Measurements from ENCODE around the gene FMN1.

The FMN1 gene

DNA sequence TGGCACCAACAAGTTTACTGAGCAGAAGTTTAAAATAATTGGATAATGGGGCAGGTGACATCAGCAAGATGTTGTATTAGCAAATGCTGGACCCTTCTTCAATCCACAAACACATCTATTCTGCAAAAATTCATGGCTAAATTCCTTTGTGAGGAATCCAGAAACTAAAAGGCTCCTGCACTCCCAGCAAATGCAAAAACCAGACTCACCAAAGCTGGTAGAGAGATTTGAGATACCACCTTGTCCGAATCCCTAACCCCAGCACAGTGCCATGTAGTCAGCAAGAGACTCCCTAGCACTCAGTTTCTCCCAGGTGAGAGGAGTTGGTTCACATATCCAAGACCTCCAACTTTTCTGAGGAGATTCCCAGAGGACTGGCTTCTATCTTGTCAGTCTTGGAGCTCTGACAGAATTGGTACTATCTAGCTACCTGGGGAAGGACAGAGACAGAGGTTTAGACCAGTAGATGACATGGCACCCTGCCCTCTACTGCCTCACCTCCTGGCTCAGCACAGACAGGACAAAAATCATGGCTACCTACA lies 454.9 kb downstream of the FMN1 start:
- Histone ChIP-seq H4K20me1 (no peaks in the 10 kb centered on the region), H3K9ac (no peak overlapping the region), H3K36me3 (no peaks in the 10 kb centered on the region), H3K4me2 (no peak overlapping the region), H3K9me3 (peaks cover 19% of the 10 kb centered on the region), H3K27me3 (no peaks in the 10 kb centered on the region), H3K4me1 (no peaks in the 10 kb centered on the region), H3K27ac (no peak overlapping the region), H3K4me3 (no peak overlapping the region)
- no peak for TF ChIP-seq Cebpa-rat (IDR thresholded peaks at IDR 0.05)

DNA sequence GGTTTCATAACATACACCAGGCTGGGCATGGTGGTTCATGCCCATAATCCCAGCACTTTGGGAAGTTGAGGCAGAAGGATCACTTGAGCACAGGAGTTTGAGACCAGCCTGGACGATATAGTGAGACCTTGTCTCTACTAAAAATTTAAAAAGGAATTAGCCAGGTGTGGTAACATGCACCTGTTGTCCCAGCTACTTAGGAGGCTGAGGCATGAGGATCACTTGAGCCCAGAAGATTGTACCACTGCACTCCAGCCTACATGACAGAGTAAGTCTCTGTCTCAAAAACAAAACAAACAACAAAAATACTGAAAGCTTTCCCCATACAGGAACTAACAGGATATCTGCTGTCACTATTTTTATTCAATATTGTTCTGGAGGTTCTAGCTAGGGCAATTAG lies 455.8 kb downstream of the FMN1 start:
- Histone ChIP-seq H3K9ac (no peak overlapping the region), H3K4me2 (no peak overlapping the region), H3K27ac (no peak overlapping the region), H3K4me3 (no peak overlapping the region), H3K4me1 (no peaks in the 10 kb centered on the region), H3K9me3 (peaks cover 19% of the 10 kb centered on the region), H4K20me1 (no peaks in the 10 kb centered on the region), H3K27me3 (no peaks in the 10 kb centered on the region), H3K36me3 (no peaks in the 10 kb centered on the region)
- TF ChIP-seq Cebpa-rat (IDR thresholded peaks at IDR 0.05): no peak

DNA sequence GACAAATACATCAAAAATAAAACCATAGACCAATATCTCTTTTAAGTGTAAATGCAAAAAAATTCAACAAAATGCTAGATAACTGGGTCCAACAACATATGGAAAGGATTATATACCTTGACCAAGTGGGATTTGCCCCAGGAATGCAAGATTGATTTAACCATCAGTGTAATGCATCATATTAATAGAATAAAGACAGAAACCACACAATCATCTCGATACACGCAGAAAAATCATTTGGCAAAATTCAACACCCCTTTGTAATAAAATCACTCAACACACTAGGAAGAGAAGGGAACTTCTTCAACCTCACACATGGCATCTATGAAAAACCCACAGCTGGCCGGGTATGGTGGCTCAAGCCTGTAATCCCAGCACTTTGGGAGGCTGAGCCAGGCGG lies 457.2 kb downstream of the FMN1 start:
- Histone ChIP-seq H3K27me3 (no peaks in the 10 kb centered on the region), H3K9me3 (peaks cover 19% of the 10 kb centered on the region), H3K4me3 (no peak overlapping the region), H3K36me3 (no peaks in the 10 kb centered on the region), H4K20me1 (no peaks in the 10 kb centered on the region), H3K27ac (no peak overlapping the region), H3K4me1 (no peaks in the 10 kb centered on the region), H3K9ac (no peak overlapping the region), H3K4me2 (no peak overlapping the region)
- TF ChIP-seq Cebpa-rat (IDR thresholded peaks at IDR 0.05): no peak

DNA sequence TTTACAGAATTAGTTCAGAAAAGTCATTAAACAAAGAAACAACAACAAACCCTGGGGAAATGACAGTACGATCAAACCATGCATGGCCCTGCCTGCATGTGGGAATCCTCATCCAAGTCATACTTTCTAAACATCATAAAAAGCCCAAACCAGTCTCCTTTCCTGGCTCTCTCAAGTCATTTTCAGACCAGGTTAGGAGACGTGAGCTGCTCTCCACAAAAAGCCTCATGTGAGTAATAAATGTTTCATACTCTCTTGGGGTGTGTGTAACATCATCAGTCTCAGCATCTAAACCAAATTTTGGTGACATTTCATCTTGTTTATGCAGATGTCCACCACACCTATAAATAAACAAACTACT lies 457.8 kb downstream of the FMN1 start:
- H3K27ac ChIP-seq: no peak overlapping the region
- no peak overlapping the region for H3K4me3 ChIP-seq
- H3K36me3 ChIP-seq: no peaks in the 10 kb centered on the region
- H3K4me2 ChIP-seq: no peak overlapping the region
- H3K9ac ChIP-seq: no peak overlapping the region
- H3K9me3 ChIP-seq: peaks cover 19% of the 10 kb centered on the region
- H3K27me3 ChIP-seq: no peaks in the 10 kb centered on the region
- no peaks in the 10 kb centered on the region for H3K4me1 ChIP-seq
- TF ChIP-seq Cebpa-rat (IDR thresholded peaks at IDR 0.05): no peak
- no peaks in the 10 kb centered on the region for H4K20me1 ChIP-seq

DNA sequence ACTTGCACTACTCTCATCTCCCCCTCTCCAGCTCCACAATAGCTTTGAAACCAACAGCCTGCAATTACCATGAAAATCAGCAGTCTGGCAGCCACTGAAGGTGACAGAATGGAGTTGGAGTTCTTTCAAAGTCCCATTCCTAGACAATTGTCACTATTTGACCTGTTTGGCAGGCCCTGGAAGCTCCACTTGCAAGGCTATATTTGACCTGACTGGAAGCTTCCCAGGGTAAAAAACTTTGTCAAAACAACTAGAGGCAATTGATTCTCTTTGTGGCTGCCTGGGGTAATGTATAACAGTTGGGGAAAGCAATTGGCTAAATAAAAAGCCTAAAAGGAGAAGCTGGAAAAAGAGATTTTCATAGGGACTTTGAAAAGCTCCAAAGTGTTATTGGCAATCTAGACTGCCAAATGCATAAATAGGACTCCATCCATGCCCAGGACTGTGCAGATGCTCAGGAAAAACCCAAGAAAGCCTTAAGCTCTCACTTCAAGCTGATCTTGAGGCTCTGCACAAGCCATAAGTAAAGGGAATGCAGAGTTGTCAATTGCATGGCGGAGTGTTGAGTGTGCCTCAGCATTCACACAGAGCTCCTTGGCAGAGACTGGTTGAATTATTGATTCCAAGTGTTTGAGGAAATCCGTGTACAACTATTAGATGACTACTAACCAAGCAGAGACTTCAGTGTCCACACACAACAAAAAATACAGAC lies 458.4 kb downstream of the FMN1 start:
- H4K20me1 ChIP-seq: no peaks in the 10 kb centered on the region
- no peak overlapping the region for H3K9ac ChIP-seq
- H3K9me3 ChIP-seq: peaks cover 15% of the 10 kb centered on the region; the same call in 1 of the 2 replicates
- H3K36me3 ChIP-seq: no peaks in the 10 kb centered on the region
- no peak overlapping the region for H3K4me2 ChIP-seq
- H3K4me3 ChIP-seq: no peak overlapping the region
- no peak for TF ChIP-seq Cebpa-rat (IDR thresholded peaks at IDR 0.05)
- H3K27me3 ChIP-seq: no peaks in the 10 kb centered on the region
- no peak overlapping the region for H3K27ac ChIP-seq
- H3K4me1 ChIP-seq: no peaks in the 10 kb centered on the region

DNA sequence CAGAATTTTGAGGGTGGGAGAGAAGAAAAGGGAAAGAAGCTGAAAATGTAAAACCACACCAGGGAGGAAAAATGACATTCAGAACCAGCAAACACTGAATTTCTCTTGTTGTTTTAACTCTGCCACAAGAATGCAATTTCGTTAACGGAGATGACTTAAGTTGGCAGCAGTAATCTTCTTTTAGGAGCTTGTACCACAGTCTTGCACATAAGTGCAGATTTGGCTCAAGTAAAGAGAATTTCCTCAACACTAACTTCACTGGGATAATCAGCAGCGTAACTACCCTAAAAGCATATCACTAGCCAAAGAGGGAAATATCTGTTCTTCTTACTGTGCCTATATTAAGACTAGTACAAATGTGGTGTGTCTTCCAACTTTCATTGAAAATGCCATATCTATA lies 461.2 kb downstream of the FMN1 start:
- no peak overlapping the region for H3K27ac ChIP-seq
- no peaks in the 10 kb centered on the region for H3K27me3 ChIP-seq
- H3K4me3 ChIP-seq: no peak overlapping the region
- H3K36me3 ChIP-seq: no peaks in the 10 kb centered on the region
- peaks cover 5% of the 10 kb centered on the region; the same call in 1 of the 2 replicates for H3K9me3 ChIP-seq
- H3K9ac ChIP-seq: no peak overlapping the region
- no peaks in the 10 kb centered on the region for H4K20me1 ChIP-seq
- no peak for TF ChIP-seq Cebpa-rat (IDR thresholded peaks at IDR 0.05)
- no peaks in the 10 kb centered on the region for H3K4me1 ChIP-seq
- H3K4me2 ChIP-seq: no peak overlapping the region

DNA sequence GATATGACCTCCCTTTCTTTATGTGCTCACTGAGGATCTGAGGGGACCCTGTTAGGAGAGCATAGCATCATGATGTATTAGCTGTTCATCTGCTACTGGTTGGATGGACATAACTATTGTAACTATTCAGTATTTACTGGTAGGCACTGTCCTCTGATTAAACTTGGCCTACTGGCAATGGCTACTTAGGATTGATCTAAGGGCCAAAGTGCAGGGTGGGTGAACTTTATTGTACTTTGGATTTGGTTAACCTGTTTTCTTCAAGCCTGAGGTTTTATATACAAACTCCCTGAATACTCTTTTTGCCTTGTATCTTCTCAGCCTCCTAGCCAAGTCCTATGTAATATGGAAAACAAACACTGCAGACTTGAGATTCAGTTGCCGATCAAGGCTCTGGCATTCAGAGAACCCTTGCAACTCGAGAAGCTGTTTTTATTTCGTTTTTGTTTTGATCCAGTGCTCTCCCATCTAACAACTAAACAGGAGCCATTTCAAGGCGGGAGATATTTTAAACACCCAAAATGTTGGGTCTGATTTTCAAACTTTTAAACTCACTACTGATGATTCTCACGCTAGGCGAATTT lies 461.8 kb downstream of the FMN1 start:
- peaks cover 6% of the 10 kb centered on the region; the same call in 1 of the 2 replicates for H3K9me3 ChIP-seq
- H3K4me1 ChIP-seq: no peaks in the 10 kb centered on the region
- no peaks in the 10 kb centered on the region for H3K36me3 ChIP-seq
- H3K4me3 ChIP-seq: no peak overlapping the region
- no peak overlapping the region for H3K27ac ChIP-seq
- no peaks in the 10 kb centered on the region for H4K20me1 ChIP-seq
- no peak overlapping the region for H3K4me2 ChIP-seq
- no peaks in the 10 kb centered on the region for H3K27me3 ChIP-seq
- no peak for TF ChIP-seq Cebpa-rat (IDR thresholded peaks at IDR 0.05)
- no peak overlapping the region for H3K9ac ChIP-seq

DNA sequence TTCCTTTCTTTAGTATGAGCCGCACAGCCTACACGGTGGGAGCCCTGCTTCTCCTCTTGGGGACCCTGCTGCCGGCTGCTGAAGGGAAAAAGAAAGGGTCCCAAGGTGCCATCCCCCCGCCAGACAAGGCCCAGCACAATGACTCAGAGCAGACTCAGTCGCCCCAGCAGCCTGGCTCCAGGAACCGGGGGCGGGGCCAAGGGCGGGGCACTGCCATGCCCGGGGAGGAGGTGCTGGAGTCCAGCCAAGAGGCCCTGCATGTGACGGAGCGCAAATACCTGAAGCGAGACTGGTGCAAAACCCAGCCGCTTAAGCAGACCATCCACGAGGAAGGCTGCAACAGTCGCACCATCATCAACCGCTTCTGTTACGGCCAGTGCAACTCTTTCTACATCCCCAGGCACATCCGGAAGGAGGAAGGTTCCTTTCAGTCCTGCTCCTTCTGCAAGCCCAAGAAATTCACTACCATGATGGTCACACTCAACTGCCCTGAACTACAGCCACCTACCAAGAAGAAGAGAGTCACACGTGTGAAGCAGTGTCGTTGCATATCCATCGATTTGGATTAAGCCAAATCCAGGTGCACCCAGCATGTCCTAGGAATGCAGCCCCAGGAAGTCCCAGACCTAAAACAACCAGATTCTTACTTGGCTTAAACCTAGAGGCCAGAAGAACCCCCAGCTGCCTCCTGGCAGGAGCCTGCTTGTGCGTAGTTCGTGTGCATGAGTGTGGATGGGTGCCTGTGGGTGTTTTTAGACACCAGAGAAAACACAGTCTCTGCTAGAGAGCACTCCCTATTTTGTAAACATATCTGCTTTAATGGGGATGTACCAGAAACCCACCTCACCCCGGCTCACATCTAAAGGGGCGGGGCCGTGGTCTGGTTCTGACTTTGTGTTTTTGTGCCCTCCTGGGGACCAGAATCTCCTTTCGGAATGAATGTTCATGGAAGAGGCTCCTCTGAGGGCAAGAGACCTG lies 463.5 kb downstream of the FMN1 start:
- peaks cover 9% of the 10 kb centered on the region; the same call in 1 of the 2 replicates for H3K9me3 ChIP-seq
- no peak overlapping the region for H3K9ac ChIP-seq
- no peaks in the 10 kb centered on the region for H3K27me3 ChIP-seq
- TF ChIP-seq Cebpa-rat (IDR thresholded peaks at IDR 0.05): no peak
- H3K36me3 ChIP-seq: no peaks in the 10 kb centered on the region
- no peaks in the 10 kb centered on the region for H3K4me1 ChIP-seq
- no peak overlapping the region for H3K4me2 ChIP-seq
- no peak overlapping the region for H3K4me3 ChIP-seq
- H4K20me1 ChIP-seq: no peaks in the 10 kb centered on the region
- no peak overlapping the region for H3K27ac ChIP-seq

DNA sequence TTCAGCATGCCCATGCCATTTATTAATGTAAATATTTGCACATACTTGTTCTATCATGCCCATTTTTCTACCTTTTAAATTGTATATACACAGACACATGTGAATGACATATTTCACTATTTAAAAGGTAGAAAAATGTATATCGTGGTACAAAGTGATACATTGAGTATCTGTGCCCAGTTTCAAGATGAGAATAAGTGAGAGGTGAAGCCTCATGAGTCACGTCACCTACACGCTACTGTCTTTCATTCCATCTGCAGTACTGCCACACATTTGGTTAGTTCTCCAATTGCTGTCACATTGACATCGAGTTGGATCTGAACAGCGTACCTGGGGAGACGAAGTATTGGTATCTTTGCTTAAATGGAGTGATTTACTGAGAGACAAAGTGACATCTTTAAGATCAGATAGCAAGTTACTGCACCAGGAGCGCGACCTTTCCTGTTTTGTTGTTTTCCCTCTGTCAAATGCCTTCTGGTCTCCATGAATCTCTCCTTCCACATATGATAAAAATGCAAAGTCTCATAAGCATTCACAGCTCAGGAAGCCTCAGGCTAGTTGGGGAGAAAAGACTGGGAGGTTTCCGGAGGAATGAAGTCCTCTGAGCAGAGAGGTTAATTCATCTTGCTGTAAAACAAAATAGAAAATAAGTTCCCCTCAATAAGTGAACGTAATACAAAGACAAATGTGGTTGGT lies 464.7 kb downstream of the FMN1 start:
- Histone ChIP-seq H3K9ac (no peak overlapping the region), H3K4me2 (no peak overlapping the region), H3K36me3 (no peaks in the 10 kb centered on the region)

More for the DNA sequence above, 464.7 kb downstream of the FMN1 start:
- H3K27me3 ChIP-seq: no peaks in the 10 kb centered on the region
- no peak overlapping the region for H3K4me3 ChIP-seq
- H4K20me1 ChIP-seq: no peaks in the 10 kb centered on the region
- H3K27ac ChIP-seq: no peak overlapping the region
- peaks cover 10% of the 10 kb centered on the region; the same call in 1 of the 2 replicates for H3K9me3 ChIP-seq
- H3K4me1 ChIP-seq: no peaks in the 10 kb centered on the region
- no peak for TF ChIP-seq Cebpa-rat (IDR thresholded peaks at IDR 0.05)

All from BLaER1 (cell line).